Activated CD4-positive, alpha-beta T cell treated with anti-CD3 and anti-CD28 coated beads for 1 hour (primary cell): ENCODE data around the gene GPRIN3.

Experiments
- DNase-seq: peaks from one replicate; pipeline ENCODE4 v3.0.0-alpha.2; 2020

GPRIN3 gene

GRCh38 chr4:89307446-89308160 lies at the start of gene GPRIN3:
TSS of gene GPRIN3 (minus strand) at chr4:89307800. CDS start at chr4:89250110, 57,690 bp downstream.
- peak; percentile 39 for DNase-seq

DNA sequence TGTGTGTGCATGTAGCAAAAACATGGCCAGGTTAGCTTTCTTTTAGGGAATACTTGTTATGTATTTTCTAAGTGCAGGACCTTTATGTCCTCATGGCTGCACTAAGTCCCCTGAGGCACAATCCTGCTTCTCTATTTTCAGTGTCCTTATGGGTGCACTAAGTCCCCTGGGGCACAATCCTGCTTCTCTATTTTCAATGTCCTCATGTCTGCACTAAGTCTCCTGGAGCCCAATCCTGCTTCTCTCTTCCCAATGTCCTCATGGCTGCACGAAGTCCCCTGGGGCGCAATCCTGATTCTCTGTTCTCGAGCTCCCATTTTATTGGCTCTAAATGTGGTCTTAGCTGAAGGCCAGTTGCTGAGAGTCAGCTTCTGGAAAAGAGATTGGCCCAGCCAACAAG lies 49.7 kb upstream of the GPRIN3 start:
- no peak for DNase-seq

DNA sequence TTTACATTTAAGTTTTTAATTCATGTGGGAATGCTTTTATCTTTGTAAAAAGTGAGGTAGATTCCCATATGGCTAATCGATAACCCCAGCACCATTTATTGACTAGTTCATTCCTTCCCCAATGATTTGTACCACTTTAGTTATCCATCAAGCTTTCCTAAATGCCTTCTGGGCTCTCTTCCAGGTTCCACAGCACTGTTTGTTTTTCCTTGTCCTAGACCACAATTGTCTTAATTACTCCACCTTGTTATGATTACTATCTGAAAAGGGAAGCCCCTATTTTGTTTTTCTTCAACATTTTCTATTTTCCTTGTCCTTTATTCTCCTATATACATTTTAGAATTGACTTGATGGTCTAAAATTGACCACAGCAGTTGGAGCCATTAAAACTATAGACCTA lies 48.5 kb upstream of the GPRIN3 start:
- no peak for DNase-seq

DNA sequence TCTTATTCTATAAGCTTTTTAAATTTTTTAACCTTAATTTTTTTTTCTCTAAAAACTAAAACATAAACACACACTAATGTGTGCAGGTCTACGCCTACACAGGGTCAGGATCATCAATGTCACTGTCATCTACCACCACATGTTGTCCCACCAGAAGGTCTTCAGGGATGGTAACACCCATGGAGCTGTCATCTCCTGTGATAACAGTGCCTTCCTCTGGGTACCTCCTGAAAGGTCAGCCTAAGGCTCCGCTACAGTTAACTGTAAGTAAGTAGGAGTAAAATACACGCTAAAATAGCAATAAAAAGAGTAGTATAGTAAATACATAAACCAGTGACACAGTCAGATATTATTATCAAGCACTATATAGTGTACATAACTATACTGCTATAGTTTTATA lies 45.9 kb upstream of the GPRIN3 start:
- no peak for DNase-seq

- no peak for DNase-seq
Observed at GRCh38 chr4:89352541-89352940, 44.9 kb upstream of the GPRIN3 start.

DNA sequence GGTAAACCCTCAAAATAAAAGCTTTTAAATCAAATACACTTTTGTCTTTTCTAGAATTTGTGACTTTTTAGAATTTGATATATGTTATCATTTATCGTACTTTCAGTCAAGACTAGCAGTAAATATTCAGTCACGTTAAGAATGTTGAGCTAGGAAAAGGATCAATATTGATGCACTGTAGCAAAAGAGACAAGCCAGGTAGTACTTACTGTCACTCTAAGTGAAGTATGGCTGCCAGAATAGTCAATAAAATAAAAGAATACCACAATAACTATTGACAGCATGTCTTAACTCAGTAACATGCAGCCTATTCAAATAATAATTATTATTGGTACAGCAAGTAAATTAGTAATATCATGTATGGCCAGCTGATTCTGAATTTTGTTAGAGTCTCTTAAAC lies 43.6 kb upstream of the GPRIN3 start:
- no peak for DNase-seq

GRCh38 chr4:89347363-89348025 lies 39.9 kb upstream of the GPRIN3 start:
- DNase-seq: no peak

DNA sequence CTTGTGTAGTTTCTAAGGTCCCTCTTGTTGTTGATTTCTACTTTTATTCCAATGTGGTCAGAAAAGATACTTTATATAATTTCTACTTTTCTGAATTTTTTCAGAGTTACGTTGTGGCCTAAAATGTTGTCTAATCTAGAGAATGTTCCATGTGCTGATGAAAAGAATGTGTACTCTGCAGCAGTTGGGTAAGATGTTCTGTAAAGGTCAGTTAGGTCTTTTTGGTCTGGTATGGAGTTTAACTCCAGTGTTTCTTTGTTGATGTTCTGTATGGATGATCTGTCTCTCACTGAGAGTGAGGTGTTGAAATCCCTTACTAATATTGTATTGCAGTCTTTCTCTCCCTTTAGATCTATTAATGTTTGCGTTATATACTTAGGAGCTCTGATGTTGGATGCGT lies 37.0 kb upstream of the GPRIN3 start:
- no peak for DNase-seq

GRCh38 chr4:89338206-89338605 lies 30.6 kb upstream of the GPRIN3 start:
- DNase-seq: no peak

DNA sequence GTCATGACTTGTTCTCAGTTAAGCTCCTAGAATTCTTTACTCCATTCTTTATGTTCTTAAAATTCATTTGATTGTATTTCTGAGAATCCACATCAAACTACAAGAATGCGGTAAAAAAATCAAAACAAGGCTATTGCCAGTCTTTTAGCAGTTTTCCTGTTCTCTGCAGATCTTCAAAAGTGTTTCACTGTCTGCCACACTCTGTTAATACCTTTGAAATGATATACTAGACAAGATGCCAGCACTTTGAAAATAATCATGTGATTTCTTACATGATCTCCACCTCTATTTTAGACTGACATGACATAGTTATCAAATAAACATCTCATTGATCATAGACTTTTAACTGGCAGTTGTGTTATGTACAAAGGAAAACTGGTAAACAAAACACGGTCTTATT lies 30.1 kb upstream of the GPRIN3 start:
- DNase-seq: no peak

DNA sequence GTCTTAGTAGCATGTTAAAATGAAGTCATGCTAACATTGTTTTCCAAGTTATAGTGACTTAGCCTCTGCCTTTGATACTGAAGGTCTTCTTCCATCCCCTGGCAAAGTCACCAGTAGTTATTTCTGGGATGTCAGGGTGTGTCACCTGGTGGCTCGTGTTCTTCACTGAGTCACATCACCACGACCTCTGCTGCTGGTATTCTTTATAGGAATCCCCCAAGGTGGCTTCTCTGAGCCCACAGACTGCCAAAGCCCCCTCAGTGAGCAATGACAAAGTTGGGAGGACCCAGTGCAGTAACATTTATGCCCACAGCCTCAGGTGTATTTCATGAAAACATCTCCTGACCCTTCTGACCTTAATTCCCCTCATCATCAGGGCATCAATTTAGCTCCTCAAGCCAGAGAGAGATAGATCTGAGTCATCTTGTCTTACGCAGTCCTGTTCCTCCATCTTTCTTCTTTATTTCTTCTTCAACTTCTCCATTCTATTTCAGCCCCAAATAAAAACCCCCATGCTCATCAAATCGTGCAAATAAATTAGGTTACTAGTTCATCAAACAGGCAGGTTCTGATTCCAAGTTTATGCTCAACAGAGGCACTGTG lies 29.3 kb upstream of the GPRIN3 start:
- DNase-seq: peak; percentile 9

- DNase-seq: no peak
Observed at GRCh38 chr4:89334830-89335229, 27.2 kb upstream of the GPRIN3 start.

- DNase-seq: no peak
Observed at GRCh38 chr4:89334311-89334710, 26.7 kb upstream of the GPRIN3 start.

DNA sequence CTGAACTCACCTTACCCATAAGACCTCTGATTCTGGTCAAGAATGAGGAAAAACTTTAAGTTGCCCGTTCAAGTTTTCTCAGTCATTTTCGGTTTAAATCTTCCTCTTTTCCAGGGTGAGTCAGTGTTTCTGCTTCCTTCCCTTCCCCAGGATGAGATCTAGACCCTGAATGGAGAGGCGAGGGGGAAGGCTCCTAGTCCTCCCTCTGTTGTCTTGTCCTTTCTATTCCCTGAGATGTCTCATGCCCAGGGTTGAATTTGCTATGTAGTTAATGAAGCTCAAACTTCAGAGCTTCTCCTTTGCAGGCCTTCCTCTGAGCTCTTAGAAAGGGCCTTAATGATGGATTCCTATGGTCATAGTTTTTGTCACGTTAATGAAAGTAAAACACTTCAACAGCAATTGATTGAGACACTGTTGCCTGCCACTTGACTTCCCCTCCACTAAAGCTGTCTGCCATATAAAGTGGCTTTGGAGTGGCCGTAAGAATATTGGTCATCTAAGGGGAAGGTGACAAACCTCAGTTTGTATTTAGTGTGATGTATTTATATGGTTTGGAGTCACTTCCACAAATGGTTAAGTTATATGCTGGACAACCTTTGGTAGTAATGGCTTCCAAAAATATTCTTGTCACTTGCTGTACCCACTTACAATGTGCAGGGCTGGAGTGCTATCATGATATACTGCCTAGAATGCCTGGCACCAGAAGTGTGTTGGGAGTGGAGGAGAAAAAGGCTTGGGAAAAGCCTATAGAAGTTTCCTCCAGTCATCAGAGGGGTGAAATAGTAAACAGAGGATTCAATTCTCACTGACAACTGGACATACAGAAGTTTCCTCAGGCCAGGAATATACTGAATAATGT lies 24.3 kb upstream of the GPRIN3 start:
- no peak for DNase-seq

- no peak for DNase-seq
Observed at GRCh38 chr4:89331197-89331596, 23.6 kb upstream of the GPRIN3 start.

DNA sequence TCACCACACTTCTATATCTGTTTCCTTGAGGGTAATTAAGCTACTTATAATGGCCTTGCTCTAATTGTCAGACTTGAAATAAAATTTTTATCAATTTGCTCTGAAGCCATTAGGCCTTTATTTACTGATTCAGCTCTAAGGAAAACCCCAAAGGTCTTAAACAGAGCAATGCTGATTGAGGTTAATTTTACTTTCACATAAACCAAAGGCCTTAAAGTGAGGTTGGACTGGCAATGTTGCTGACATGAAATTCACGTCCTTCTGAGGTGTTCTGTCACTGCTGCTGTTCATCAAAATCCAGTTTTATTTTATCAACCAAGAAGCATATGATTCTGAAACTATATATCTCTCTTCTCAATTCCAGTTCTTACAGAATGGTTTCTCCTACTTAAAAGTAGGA lies 21.7 kb upstream of the GPRIN3 start:
- no peak for DNase-seq

GRCh38 chr4:89324671-89325070 lies 17.1 kb upstream of the GPRIN3 start:
- DNase-seq: no peak

DNA sequence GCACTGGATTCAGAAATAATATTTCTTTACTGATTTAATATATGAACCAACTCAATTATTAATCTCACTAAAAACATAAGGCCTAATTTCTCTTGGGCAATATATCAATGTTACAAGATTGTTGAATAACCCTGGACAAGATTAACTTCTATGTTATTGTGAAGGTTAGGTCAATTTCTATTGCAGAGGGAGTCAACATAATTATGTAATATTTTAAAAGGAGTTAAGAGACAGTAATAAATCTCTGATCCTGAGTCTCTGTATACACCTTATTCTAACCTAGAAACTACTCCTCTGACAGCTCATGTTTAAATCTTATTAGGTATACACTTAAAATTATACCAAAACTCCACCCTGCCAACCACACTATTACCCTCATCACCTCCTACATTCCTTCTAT lies 15.1 kb upstream of the GPRIN3 start:
- DNase-seq: no peak

GRCh38 chr4:89319756-89320155 lies 12.2 kb upstream of the GPRIN3 start:
- no peak for DNase-seq

GRCh38 chr4:89316931-89317366 lies 9.3 kb upstream of the GPRIN3 start:
- DNase-seq: no peak

- DNase-seq: no peak
Observed at GRCh38 chr4:89316211-89316610, 8.6 kb upstream of the GPRIN3 start.

- no peak for DNase-seq
Observed at GRCh38 chr4:89314291-89314690, 6.7 kb upstream of the GPRIN3 start.

- DNase-seq: no peak
Observed at GRCh38 chr4:89312066-89312465, 4.5 kb upstream of the GPRIN3 start.
